Dedifferentiated amniotic fluid mesenchymal stem cell (primary cell): ENCODE data around the gene PROKR2.

Source experiments
- DNase-seq: peaks from one replicate; pipeline ENCODE4 v3.0.0-alpha.2; 2016; ENCODE audit errors: extremely low spot score

The PROKR2 gene

GRCh38 chr20:5316188-5317158 is at the start of gene PROKR2:
TSS of gene PROKR2 (minus strand) at chr20:5316954. CDS start at chr20:5314369, 2,585 bp downstream.
- no peak for DNase-seq

DNA sequence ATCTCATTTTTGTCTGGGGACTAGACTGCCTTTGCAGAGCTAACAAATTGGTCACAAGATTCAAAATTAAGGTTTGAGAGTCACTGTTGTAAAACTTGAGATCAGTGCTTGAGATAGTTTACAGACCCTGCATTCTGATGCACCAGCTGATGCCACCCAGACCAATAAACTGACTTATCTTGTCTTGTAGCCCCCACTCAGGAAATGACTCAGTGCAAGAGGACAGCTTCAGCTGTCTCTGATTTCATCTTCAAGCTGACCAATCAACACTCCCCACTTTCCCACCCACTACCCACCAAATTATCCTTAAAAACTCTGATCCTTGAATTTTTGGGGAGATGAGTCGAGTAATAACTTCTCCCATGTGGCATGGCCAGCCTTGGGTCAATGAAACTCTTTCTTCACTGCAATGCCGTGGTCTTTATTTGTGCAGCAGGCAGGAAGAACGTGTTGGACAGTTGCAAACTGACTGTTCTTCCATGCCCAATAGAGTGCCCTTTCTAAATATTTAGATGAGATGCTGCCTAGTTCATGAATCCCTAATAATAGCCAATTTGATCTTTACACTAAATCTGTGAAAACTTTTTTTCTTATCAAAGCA is 48.3 kb upstream of the PROKR2 start:
- no peak for DNase-seq

GRCh38 chr20:5364136-5364821 is 47.5 kb upstream of the PROKR2 start:
- DNase-seq, result no peak

- no peak for DNase-seq
Measured at GRCh38 chr20:5362771-5363170, 46.0 kb upstream of the PROKR2 start.

DNA sequence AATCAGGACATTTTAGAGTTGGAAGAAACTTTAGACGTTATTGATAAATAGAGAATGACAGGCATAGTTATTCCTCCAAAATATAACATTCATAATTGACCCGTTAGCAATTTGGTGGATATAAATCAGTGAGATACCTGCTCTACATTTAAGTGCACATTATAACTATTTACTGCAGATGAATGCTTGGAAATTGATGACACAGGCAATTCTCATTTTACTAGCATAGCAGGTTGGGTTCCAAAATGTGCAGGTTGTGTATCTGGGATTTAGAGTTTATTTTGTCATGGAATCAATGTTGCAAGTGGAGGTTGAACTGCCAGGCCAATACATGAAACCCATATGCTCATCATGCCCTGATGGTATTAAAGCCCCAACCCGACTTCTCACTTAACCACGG is 44.4 kb upstream of the PROKR2 start:
- DNase-seq, result no peak

DNA sequence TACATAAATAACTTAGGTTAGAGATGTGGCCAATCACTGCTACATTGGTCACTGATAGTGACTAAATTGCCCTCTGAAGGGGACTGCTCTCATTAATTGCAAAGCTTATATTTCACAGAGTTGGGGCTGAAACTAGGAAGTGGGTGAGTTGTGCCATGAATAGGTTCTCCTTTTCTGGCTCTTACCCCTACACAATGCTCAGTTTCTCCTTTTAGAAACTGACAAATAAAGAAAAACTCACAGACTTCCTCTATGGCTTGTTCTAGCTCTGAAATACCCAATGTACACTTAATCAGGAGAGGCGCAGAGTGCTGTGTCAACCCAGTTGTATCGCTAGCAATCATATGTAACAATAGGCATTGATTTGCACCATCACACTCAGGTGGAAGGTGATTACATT is 41.2 kb upstream of the PROKR2 start:
- no peak for DNase-seq

- no peak for DNase-seq
Measured at GRCh38 chr20:5356941-5357340, 40.2 kb upstream of the PROKR2 start.

GRCh38 chr20:5354901-5355300 is 38.1 kb upstream of the PROKR2 start:
- DNase-seq, result no peak

- DNase-seq, result no peak
Measured at GRCh38 chr20:5353624-5354496, 37.1 kb upstream of the PROKR2 start.

DNA sequence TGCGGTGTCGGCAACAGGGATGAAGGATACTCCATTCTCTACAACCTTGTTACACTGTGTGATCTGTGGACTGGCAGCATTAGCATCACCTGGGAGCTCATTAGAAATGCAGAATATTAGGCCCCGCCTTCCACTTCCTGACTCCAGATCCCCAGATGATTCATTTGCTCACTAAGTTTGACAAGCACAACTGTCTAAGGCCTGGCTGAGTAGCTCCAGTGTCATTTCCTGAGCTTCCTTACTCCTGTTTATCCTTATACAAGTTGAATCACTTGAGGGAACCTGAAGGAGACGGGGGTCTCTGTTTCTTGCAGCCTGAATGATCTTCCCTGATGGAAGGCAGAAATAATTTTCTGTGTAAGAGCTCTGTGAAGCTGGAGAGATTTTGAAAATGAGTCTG is 32.7 kb upstream of the PROKR2 start:
- no peak for DNase-seq

- no peak for DNase-seq
Measured at GRCh38 chr20:5342021-5342420, 25.3 kb upstream of the PROKR2 start.

DNA sequence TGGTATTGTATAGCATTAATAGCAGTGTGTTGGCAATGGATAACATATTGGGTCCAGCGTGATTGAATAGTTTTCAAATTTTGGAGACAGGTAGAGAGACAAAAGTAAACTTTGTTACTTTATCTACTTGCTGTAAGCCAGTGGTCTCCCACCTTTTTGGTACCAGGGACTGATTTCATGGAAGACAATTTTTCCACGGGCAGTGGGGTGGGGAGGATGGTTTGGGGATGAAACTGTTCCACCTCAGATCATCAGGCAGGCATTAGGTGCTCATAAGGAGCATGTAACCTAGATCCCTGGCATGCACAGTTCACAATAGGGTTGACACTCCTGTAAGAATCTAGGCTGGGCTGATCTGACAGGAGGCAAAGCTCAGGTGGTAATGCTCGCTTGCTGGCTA is 14.6 kb upstream of the PROKR2 start:
- DNase-seq, result no peak

GRCh38 chr20:5328268-5328667 is 11.5 kb upstream of the PROKR2 start:
- DNase-seq, result no peak

DNA sequence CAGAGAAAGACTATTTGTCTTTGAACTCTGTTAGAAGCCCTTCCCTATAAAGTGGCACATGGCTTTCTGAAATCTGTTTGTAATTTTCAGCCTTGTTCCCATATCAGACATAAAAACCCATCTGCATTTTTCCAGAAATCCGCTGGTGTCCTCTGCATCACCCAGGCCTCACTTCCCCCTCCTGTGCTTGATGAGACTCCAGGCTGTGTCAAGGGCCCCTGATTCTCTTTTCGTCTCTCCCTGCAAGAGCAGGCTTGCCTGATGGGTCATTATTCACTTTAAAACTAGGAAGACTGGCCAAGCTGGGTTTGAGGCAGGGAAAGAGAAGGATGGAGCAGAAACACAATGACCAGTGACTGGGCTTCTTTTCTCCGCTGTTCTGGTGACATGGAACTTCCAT is 10.6 kb upstream of the PROKR2 start:
- no peak for DNase-seq

DNA sequence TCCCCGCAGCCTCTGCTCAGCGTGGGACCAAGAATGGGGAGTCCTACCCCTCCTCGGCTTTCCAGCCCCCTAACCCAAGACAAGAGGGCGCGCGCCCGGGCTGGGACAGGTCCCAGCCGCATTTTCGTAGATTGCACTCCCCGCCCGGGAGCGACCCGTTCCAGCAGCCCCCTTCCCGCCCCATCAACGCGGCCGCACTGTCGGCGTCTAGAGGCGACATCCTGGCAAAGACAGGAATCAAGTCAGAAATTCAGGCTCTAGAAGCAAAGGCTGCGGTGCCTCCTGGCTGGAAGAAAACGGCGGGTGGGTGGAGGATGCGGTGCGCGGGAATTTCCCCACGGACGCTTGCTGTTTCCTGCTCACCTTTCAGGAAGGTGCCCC is 957 bp downstream of the PROKR2 start:
- no peak for DNase-seq

- DNase-seq, result no peak
Measured at GRCh38 chr20:5313916-5314315, 2.8 kb downstream of the PROKR2 start.

GRCh38 chr20:5312518-5312917 is 4.2 kb downstream of the PROKR2 start:
- no peak for DNase-seq

DNA sequence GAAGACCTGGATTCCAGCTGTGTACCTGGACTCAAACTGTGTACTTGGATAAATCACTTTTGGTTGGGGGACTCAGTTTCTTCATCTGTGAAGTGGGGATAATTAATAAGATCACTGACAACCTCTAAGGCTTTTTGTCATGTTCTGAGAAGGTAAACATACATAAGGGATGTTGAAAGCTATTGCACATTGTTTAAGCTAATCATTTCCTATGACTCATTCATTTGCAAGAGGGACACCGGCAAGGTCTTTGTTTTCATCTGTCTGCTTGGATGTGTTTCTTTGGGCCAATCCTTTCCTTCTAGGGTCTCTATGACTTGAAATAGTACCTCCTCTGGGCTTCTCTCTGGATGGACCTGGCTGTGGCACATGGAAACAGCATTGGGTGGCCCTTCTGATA is 6.8 kb downstream of the PROKR2 start:
- no peak for DNase-seq

GRCh38 chr20:5298811-5299210 is 17.9 kb downstream of the PROKR2 start:
- DNase-seq, result no peak

DNA sequence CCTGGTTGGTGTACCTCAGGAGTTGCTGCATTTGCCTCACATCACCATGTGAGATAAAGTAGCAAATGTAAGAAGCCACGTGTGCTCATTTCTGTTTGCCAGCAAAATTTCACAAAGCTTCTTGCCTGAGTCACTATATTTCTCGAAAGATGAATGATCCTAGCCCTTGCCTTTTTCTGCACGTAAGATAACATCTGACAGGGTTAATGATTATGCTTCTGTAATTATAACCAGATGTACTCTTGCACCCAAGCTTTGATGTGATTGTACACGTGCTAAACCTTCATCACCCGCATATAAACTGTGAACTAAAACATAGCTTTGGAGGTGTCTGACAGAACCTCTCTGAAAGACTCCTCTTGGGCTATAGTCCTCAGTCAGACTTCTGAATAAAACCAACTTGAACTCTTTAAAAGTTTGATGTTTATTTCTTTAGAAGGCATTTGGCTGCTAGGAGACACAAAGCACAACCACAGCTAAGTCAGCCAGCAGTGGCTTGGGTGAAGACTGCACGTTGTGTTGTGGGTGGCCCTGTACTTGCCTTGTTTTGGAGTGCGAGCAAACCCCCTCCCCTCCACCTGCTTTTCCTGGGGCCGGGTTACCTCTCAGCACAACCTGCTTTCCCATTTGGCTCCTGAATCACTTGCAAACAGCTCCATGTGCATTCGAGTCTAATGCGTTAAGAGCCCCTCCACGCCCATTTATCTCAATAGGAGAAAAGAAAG is 19.3 kb downstream of the PROKR2 start:
- no peak for DNase-seq

GRCh38 chr20:5290596-5290995 is 26.2 kb downstream of the PROKR2 start:
- no peak for DNase-seq
